GM12878 (cell line): ENCODE measurements around the gene EFHC1. TPM values are rescaled to one million over a fixed set of nuclear protein-coding genes. Genes with fewer than 3 reads are reported as not detected.

Experiments
- ATAC-seq: fragments of 200-7000 bp; cut with Tn5 transposase; 3 replicates; pipeline ENCODE4 v1.9.1; 2020; ENCODE audit warnings: mild to moderate bottlenecking, moderate library complexity
- BruUV-seq: library from RNA; stranded (reverse); fragments of 400-500 nt; replicated peaks from 2 replicates; lab custom pipeline; 2021; lab: Mats Ljungman, UMichigan
- CTCF ChIA-PET: fragments of 300-600 bp; sonication (Branson Sonifier 250); formaldehyde crosslinking; extraction: SDS; loops from one replicate; lab custom pipeline; 2021; ENCODE audit warnings: inconsistent platforms; lab: Yijun Ruan, JAX
- POLR2A ChIA-PET: fragments of 350-600 bp; formaldehyde crosslinking; extraction: SDS; loops from one replicate; lab custom pipeline; 2021; ENCODE audit warnings: inconsistent platforms; lab: Charles Lee
- RAD21 ChIA-PET: fragments of 300-600 bp; sonication (Branson Sonifier 250); formaldehyde crosslinking; loops from one replicate; lab custom pipeline; 2023; ENCODE audit warnings: antibody characterized with exemption; ENCODE audit not compliant: unreplicated experiment; lab: Charles Lee
- SMC1A ChIA-PET: fragments of 300-600 bp; sonication (Branson Sonifier 250); formaldehyde crosslinking; loops from one replicate; lab custom pipeline; 2023; ENCODE audit not compliant: unreplicated experiment, uncharacterized antibody; lab: Charles Lee
- DNase-seq: peaks from one replicate; pipeline ENCODE4 v3.0.0-alpha.2; 2011; ENCODE audit warnings: low read depth, low spot score
- FAIRE-seq: peaks from 3 replicates; lab custom pipeline; 2011; peaks lifted over from hg19 to GRCh38; lab: Jason Lieb, UNC
- H2AFZ ChIP-seq: 2 replicates; pipeline ENCODE4 v1.6.0; 2011; ENCODE audit warnings: low read depth, low read length, control low read depth; ENCODE audit not compliant: control insufficient read depth
- H3K27ac ChIP-seq: 2 replicates; pipeline ENCODE4 v1.5.1; 2011; ENCODE audit warnings: control low read depth; ENCODE audit not compliant: control insufficient read depth, insufficient read depth
- H3K27me3 ChIP-seq, 2 experiments: replicated peaks in 1 of 2; 2 replicates each; pipeline versions ENCODE4 v1.6.0 to v1.6.1; 2011; ENCODE audit warnings: low read length in 1 of 2; ENCODE audit not compliant: control insufficient read depth in 2 of 2, insufficient read depth in 2 of 2
- H3K36me3 ChIP-seq, 2 experiments: 2 replicates each; pipeline ENCODE4 v1.5.1; 2011; ENCODE audit warnings: low read length in 1 of 2; ENCODE audit not compliant: control insufficient read depth in 2 of 2, insufficient read depth in 2 of 2
- H3K4me1 ChIP-seq: 2 replicates; pipeline ENCODE4 v1.6.1; 2011; ENCODE audit warnings: mild to moderate bottlenecking, low read length, moderate library complexity, mixed read lengths; ENCODE audit not compliant: control insufficient read depth, insufficient read depth
- H3K4me2 ChIP-seq: 2 replicates; pipeline ENCODE4 v1.6.0; 2011; ENCODE audit warnings: control low read depth; ENCODE audit not compliant: control insufficient read depth, insufficient read depth
- H3K4me3 ChIP-seq: fragments of 200-600 bp; sonication (generic); 2 replicates; pipeline ENCODE4 v1.5.1; 2016
- H3K79me2 ChIP-seq: 2 replicates; pipeline ENCODE4 v1.6.0; 2011; ENCODE audit warnings: low read length; ENCODE audit not compliant: control insufficient read depth, insufficient read depth
- H3K9ac ChIP-seq: 2 replicates; pipeline ENCODE4 v1.8.0; 2011; ENCODE audit warnings: low read length, control low read depth, mixed read lengths; ENCODE audit not compliant: control insufficient read depth, insufficient read depth
- H3K9me3 ChIP-seq: replicated peaks from 3 replicates; pipeline ENCODE4 v1.5.1; 2011; ENCODE audit warnings: mild to moderate bottlenecking, low read length; ENCODE audit not compliant: control insufficient read depth, insufficient read depth
- H4K20me1 ChIP-seq: 2 replicates; pipeline ENCODE4 v1.6.0; 2011; ENCODE audit not compliant: control insufficient read depth, insufficient read depth
- CREB1 ChIP-seq: IDR thresholded peaks from 2 replicates; pipeline ENCODE4 v1.6.1; 2012; ENCODE audit warnings: low read depth, mild to moderate bottlenecking, inconsistent platforms
- HDAC6 ChIP-seq: fragments of 200-600 bp; sonication (generic); IDR thresholded peaks from one replicate; pipeline ENCODE4 v1.8.0; 2017; ENCODE audit warnings: antibody characterized with exemption; ENCODE audit not compliant: unreplicated experiment
- POU2F2 ChIP-seq: IDR thresholded peaks from 3 replicates; pipeline ENCODE4 v1.6.1; 2011; ENCODE audit warnings: low read depth, mild to moderate bottlenecking, low read length, borderline replicate concordance
- SRF ChIP-seq, 2 experiments: IDR thresholded peaks; 2 replicates each; pipeline ENCODE4 v1.6.1; 2011; ENCODE audit warnings: low read depth in 2 of 2, low read length in 2 of 2, mild to moderate bottlenecking in 1 of 2, moderate library complexity in 1 of 2
- SUPT20H ChIP-seq: IDR thresholded peaks from 2 replicates; pipeline ENCODE4 v1.6.1; 2011; ENCODE audit warnings: low read depth, mild to moderate bottlenecking, low read length, moderate library complexity, borderline replicate concordance; ENCODE audit not compliant: control insufficient read depth
- YBX1 ChIP-seq: fragments of 450-650 bp; IDR thresholded peaks from 2 replicates; pipeline ENCODE4 v1.6.1; 2016; ENCODE audit warnings: antibody characterized with exemption
- YY1 ChIP-seq: IDR thresholded peaks from 2 replicates; pipeline ENCODE4 v1.6.1; 2011; ENCODE audit warnings: low read depth, mild to moderate bottlenecking, low read length
- ZBTB11 ChIP-seq: fragments of 450-650 bp; formaldehyde crosslinking; IDR thresholded peaks from 2 replicates; pipeline ENCODE4 v1.5.0; 2022; ENCODE audit warnings: mild to moderate bottlenecking, missing genetic modification characterization
- ZBTB40 ChIP-seq: fragments of 450-650 bp; IDR thresholded peaks from 2 replicates; pipeline ENCODE4 v1.6.1; 2016; ENCODE audit warnings: mild to moderate bottlenecking, moderate library complexity, borderline replicate concordance
- ZNF384 ChIP-seq: IDR thresholded peaks from 2 replicates; pipeline ENCODE4 v1.6.1; 2012; ENCODE audit warnings: low read depth, mild to moderate bottlenecking, low read length, improper control_type of control experiment, borderline replicate concordance
- ZSCAN29 ChIP-seq: fragments of 450-650 bp; IDR thresholded peaks from 2 replicates; pipeline ENCODE4 v1.6.1; 2017; ENCODE audit warnings: mild to moderate bottlenecking, moderate library complexity
- WGBS: methylation state at CpG from one replicate; pipeline ENCODE4 v1.1.6; 2016; ENCODE audit warnings: low lambda C conversion rate; ENCODE audit not compliant: insufficient replicate concordance, insufficient coverage; ENCODE audit errors: missing lambda C conversion rate; 5-methylcytosine and 5-hydroxymethylcytosine counted together
- in situ Hi-C: fragments of 300-500 bp; cut with MboI; formaldehyde crosslinking; loops from 9 replicates; pipeline ENCODE4 v1.14.3; 2018; ENCODE audit warnings: mixed read lengths
- intact Hi-C: fragments of 100-400 bp; cut with micrococcal nuclease; formaldehyde crosslinking; loops from one replicate; pipeline ENCODE4 v1.14.2; 2022; ENCODE audit not compliant: unreplicated experiment
- polyA plus RNA-seq, 11 experiments: library from polyadenylated mRNA; depleted of rRNA in 4 of 11; unstranded in 6 of 11; stranded (reverse) in 5 of 11; fragments of >200 nt; fragmentation: Nextera tagmentation in 4 of 11; fragmentation: Illumina TruSeq in 1 of 11; extraction: Ambion mirVana in 4 of 11; extraction: Trizol in 1 of 11; gene quantifications; 1 replicate in 1 of 11; 2 replicates in 10 of 11; pipeline versions ENCODE4 v1.2.1 to v1.2.3, GENCODE V29; 2011 to 2016; ENCODE audit warnings: inconsistent platforms in 2 of 11, missing spikeins in 2 of 11, low read depth in 1 of 11
- total RNA-seq, 4 experiments: library from RNA; depleted of rRNA in 3 of 4; stranded (reverse); fragments of >200 nt in 3 of 4; fragmentation: Illumina TruSeq in 1 of 4; extraction: Trizol in 1 of 4; gene quantifications; 2 replicates each; pipeline versions ENCODE4 v1.2.1 to v1.2.3, GENCODE V29; 2013 to 2021
- TF ChIP-seq, protein P1 (sequence below): fragments of 450-650 bp; IDR thresholded peaks from 2 replicates; pipeline ENCODE4 v1.6.1; 2017; ENCODE audit warnings: antibody characterized with exemption, mild to moderate bottlenecking, moderate library complexity

EFHC1 gene
- total and polyA plus RNA-seq, 10 of the 15 experiments (the other 5 are each of a cell fraction or from before 2014, with no cell fraction given) = 5.5 to 14.5 (median 8.8) TPM

DNA sequence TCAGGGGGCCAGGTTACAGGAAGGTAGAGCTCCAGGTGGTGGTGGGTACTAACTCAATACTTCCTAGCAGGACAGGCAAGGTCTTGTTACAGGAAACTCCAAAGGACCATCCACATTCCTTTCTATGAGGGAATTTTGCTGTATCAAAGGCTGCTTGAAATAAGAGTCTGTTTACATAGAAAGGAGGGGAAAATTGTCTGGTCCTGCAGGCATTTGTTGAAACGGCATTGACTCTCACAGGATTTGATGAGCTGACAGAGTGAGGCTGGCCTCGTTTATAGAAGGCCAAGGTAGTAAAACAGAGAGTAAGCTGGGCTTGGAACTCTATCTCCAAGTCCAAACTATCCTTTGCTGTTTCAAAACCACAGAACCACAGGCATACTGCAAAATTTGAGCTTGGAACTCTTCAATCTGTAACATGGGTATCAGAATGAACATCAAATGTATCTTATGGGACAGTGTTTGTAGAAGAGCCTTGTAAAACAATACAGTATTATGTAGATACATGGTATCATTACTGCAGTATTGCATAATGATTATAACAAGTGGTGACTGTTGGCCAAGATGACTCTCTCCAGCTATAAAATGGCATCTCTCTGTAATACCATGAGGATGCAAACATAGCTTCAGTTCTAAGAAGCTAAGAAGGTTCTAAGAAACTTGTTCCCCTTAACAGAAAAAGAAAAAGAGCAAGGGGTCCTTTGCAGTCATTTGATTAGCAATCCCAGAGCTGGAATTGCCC lies 95.2 kb downstream of the EFHC1 start:
- Histone ChIP-seq H3K36me3 (peaks cover 13 to 14% of the 10 kb centered on the region in 2 experiments; a peak in 3 of 4 replicates), H4K20me1 (no peaks in the 10 kb centered on the region), H3K27ac (no peak overlapping the region), H3K4me2 (no peak overlapping the region), H3K4me1 (peaks cover 7% of the 10 kb centered on the region), H2AFZ (no peak overlapping the region), H3K9me3 (no peaks in the 10 kb centered on the region), H3K4me3 (no peak overlapping the region), H3K79me2 (no peaks in the 10 kb centered on the region), H3K9ac (no peak overlapping the region), H3K27me3 (no peaks in the 10 kb centered on the region)
- ATAC-seq (no peak), FAIRE-seq (no peak), DNase-seq (no peak)
- no TSS peak for BruUV-seq
- intact Hi-C loops = no loop called here
- TF ChIP-seq, protein P1, sequence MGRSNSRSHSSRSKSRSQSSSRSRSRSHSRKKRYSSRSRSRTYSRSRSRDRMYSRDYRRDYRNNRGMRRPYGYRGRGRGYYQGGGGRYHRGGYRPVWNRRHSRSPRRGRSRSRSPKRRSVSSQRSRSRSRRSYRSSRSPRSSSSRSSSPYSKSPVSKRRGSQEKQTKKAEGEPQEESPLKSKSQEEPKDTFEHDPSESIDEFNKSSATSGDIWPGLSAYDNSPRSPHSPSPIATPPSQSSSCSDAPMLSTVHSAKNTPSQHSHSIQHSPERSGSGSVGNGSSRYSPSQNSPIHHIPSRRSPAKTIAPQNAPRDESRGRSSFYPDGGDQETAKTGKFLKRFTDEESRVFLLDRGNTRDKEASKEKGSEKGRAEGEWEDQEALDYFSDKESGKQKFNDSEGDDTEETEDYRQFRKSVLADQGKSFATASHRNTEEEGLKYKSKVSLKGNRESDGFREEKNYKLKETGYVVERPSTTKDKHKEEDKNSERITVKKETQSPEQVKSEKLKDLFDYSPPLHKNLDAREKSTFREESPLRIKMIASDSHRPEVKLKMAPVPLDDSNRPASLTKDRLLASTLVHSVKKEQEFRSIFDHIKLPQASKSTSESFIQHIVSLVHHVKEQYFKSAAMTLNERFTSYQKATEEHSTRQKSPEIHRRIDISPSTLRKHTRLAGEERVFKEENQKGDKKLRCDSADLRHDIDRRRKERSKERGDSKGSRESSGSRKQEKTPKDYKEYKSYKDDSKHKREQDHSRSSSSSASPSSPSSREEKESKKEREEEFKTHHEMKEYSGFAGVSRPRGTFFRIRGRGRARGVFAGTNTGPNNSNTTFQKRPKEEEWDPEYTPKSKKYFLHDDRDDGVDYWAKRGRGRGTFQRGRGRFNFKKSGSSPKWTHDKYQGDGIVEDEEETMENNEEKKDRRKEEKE = no peak
- TF ChIP-seq HDAC6 (no peak), SRF (IDR thresholded peaks at IDR 0.05; ENCODE audit: low read depth in 2 of 2, low read length in 2 of 2) (no peak), ZBTB11 (CRISPR knock-in tag) (no peak), ZBTB40 (no peak), YBX1 (no peak), CREB1 (no peak), YY1 (no peak), ZNF384 (no peak), SUPT20H (no peak), ZSCAN29 (no peak), POU2F2 (no peak)
- in situ Hi-C loops = no loop called here
- ChIA-PET CTCF (interaction anchor here (0.7 to 1.4 kb wide), 3 partner anchors 16 to 135 kb away, joined by 3 read pairs; no protein-coding TSS in a partner anchor), RAD21 (no interaction called here), SMC1A (interaction anchor here (1.0 to 2.8 kb wide), 5 partner anchors 9 to 59 kb away, joined by 3 to 13 read pairs (median 4); no protein-coding TSS in a partner anchor), POLR2A (interaction anchor here (1.1 kb wide), 1 partner anchor 16 kb away, joined by 3 read pairs; no protein-coding TSS in a partner anchor)
- WGBS = 50% methylated on average over 2 of the region's 2 CpGs
